HG02759 (cell line): Measurements from ENCODE around the gene LGALS7.
"Not testable (repeated sequence)": the region's sequence is repeated elsewhere in the genome, so short reads cannot be mapped to it uniquely, and the experiment has no call there.

ENCODE experiments used
- ATAC-seq: cut with Tn5 transposase; IDR thresholded peaks from one replicate; pipeline ENCODE4 v1.9.1; 2021; ENCODE audit warnings: mild to moderate bottlenecking, moderate library complexity; ENCODE audit not compliant: unreplicated experiment

The LGALS7 gene

GRCh38 chr19:38773469-38774177 lies at the start of gene LGALS7:
Gene LGALS7, minus strand, starts transcription at chr19:38773517. Its CDS starts 25 bp downstream, at chr19:38773492.
- ATAC-seq: no peak

- not testable (repeated sequence) for ATAC-seq
These were observed 48.0 kb upstream of the LGALS7 start for GRCh38 chr19:38821230-38821825.

- no peak for ATAC-seq
These were observed 46.1 kb upstream of the LGALS7 start for GRCh38 chr19:38819231-38819920.

- ATAC-seq: no peak
These were observed 43.8 kb upstream of the LGALS7 start for GRCh38 chr19:38817081-38817480.

GRCh38 chr19:38816131-38816750 lies 42.9 kb upstream of the LGALS7 start:
- no peak for ATAC-seq

GRCh38 chr19:38815059-38816001 lies 42.0 kb upstream of the LGALS7 start:
- no peak for ATAC-seq

GRCh38 chr19:38813932-38814331 lies 40.6 kb upstream of the LGALS7 start:
- ATAC-seq: not testable (repeated sequence)

GRCh38 chr19:38813323-38813722 lies 40.0 kb upstream of the LGALS7 start:
- no peak for ATAC-seq

GRCh38 chr19:38812841-38813320 lies 39.6 kb upstream of the LGALS7 start, which contains the start of gene LGALS4:
Gene LGALS4, minus strand, starts transcription at chr19:38812945. Its CDS starts 59 bp downstream, at chr19:38812886.
- no peak for ATAC-seq

GRCh38 chr19:38812009-38812840 lies 38.9 kb upstream of the LGALS7 start:
- ATAC-seq: no peak

- no peak for ATAC-seq
These were observed 36.4 kb upstream of the LGALS7 start for GRCh38 chr19:38809592-38810252.

- no peak for ATAC-seq
These were observed 35.4 kb upstream of the LGALS7 start for GRCh38 chr19:38808741-38809140.

- not testable (repeated sequence) for ATAC-seq
These were observed 34.2 kb upstream of the LGALS7 start for GRCh38 chr19:38807374-38808098.

GRCh38 chr19:38806371-38806770 lies 33.1 kb upstream of the LGALS7 start:
- ATAC-seq: no peak

- ATAC-seq: no peak
These were observed 31.9 kb upstream of the LGALS7 start for GRCh38 chr19:38805180-38805579.

GRCh38 chr19:38803543-38803942 lies 30.2 kb upstream of the LGALS7 start:
- ATAC-seq: no peak

GRCh38 chr19:38801359-38802095 lies 28.2 kb upstream of the LGALS7 start:
- ATAC-seq: no peak
